ENCODE data around the gene MED23. TPM values are rescaled to one million over a fixed set of nuclear protein-coding genes. Genes with fewer than 3 reads are reported as not detected.
"Not testable (repeated sequence)": the region's sequence is repeated elsewhere in the genome, so short reads cannot be mapped to it uniquely, and the experiment has no call there.

MED23 gene
- total and polyA plus RNA-seq, 3 experiments from 2014 or later: 15.6 to 36.4 (median 35.1) TPM

GRCh38 chr6:131545317-131545716, 82.7 kb downstream of the MED23 start:
- DNase-seq: no peak
- peaks cover 0 to 3% (median 0%) of the 10 kb centered on the region in 5 donors for H3K9me3 Mint-ChIP-seq
- H3K4me3 Mint-ChIP-seq: no peak overlapping the region
- H3K27ac ChIP-seq (ENCODE audit: low read depth, low read length): no peak overlapping the region
- H3K9me3 ChIP-seq (ENCODE audit: low read length): no peaks in the 10 kb centered on the region
- no peaks in the 10 kb centered on the region for H3K4me1 ChIP-seq (ENCODE audit: insufficient read depth, low read length)
- no peaks in the 10 kb centered on the region for H3K4me1 Mint-ChIP-seq
- CTCF ChIA-PET: interaction anchor here (1.0 kb wide), 1 partner anchor 12 kb away, joined by 4 read pairs; no protein-coding TSS in a partner anchor
- H3K36me3 ChIP-seq (ENCODE audit: insufficient read depth, low read length): no peaks in the 10 kb centered on the region
- no peaks in the 10 kb centered on the region for H3K36me3 Mint-ChIP-seq
- H3K4me3 ChIP-seq (ENCODE audit: low read length): no peak overlapping the region
- H3K27me3 Mint-ChIP-seq: peaks cover 6% of the 10 kb centered on the region in 2 donors
- H3K27ac Mint-ChIP-seq: no peak overlapping the region
- POLR2A ChIA-PET: no interaction called here
- H3K27me3 ChIP-seq (ENCODE audit: insufficient read depth, low read length, poor library complexity, severe bottlenecking): no peaks in the 10 kb centered on the region

GRCh38 chr6:131538615-131539014, 89.4 kb downstream of the MED23 start:
- H3K27me3 Mint-ChIP-seq: peaks cover 7 to 21% of the 10 kb centered on the region in 2 donors
- POLR2A ChIA-PET; H3K9me3 ChIP-seq (ENCODE audit: low read length); H3K36me3 Mint-ChIP-seq; DNase-seq; H3K27ac Mint-ChIP-seq; H3K9me3 Mint-ChIP-seq; H3K36me3 ChIP-seq (ENCODE audit: insufficient read depth, low read length); H3K27ac ChIP-seq (ENCODE audit: low read depth, low read length); H3K4me1 ChIP-seq (ENCODE audit: insufficient read depth, low read length); H3K27me3 ChIP-seq (ENCODE audit: insufficient read depth, low read length, poor library complexity, severe bottlenecking); H3K4me3 ChIP-seq (ENCODE audit: low read length); H3K4me3 Mint-ChIP-seq: not testable (repeated sequence)
- CTCF ChIA-PET: interaction anchor here (1.3 to 9.1 kb wide), 2 partner anchors 356 to 358 kb away, joined by 4 to 88 read pairs; no protein-coding TSS in a partner anchor
- H3K4me1 Mint-ChIP-seq: peaks cover 6 to 11% (median 6%) of the 10 kb centered on the region in 3 donors

- no peak overlapping the region for H3K27ac ChIP-seq (ENCODE audit: low read depth, low read length)
- DNase-seq: no peak
- peak overlapping the region in 2 of 8 donors; percentile 40 to 89 for H3K27ac Mint-ChIP-seq
- CTCF ChIA-PET: interaction anchor here (1.0 to 9.1 kb wide), 9 partner anchors 11 to 648 kb away, joined by 3 to 88 read pairs (median 9); partner anchors contain the start of gene MED23
- H3K9me3 Mint-ChIP-seq: no peaks in the 10 kb centered on the region
- no peaks in the 10 kb centered on the region for H3K27me3 ChIP-seq (ENCODE audit: insufficient read depth, low read length, poor library complexity, severe bottlenecking)
- no peaks in the 10 kb centered on the region for H3K9me3 ChIP-seq (ENCODE audit: low read length)
- H3K4me1 ChIP-seq (ENCODE audit: insufficient read depth, low read length): peaks cover 23% of the 10 kb centered on the region
- peaks cover 0 to 4% (median 1%) of the 10 kb centered on the region in 3 donors for H3K36me3 Mint-ChIP-seq
- POLR2A ChIA-PET: interaction anchor here (2.2 kb wide), 1 partner anchor 349 kb away, joined by 5 read pairs; no protein-coding TSS in a partner anchor
- H3K27me3 Mint-ChIP-seq: peaks cover 5 to 7% of the 10 kb centered on the region in 2 donors
- no peak overlapping the region for H3K4me3 ChIP-seq (ENCODE audit: low read length)
- no peaks in the 10 kb centered on the region for H3K36me3 ChIP-seq (ENCODE audit: insufficient read depth, low read length)
- peak overlapping the region in 1 of 7 donors; percentile 10 for H3K4me3 Mint-ChIP-seq
- peaks cover 34 to 38% (median 37%) of the 10 kb centered on the region in 3 donors for H3K4me1 Mint-ChIP-seq
Measured at GRCh38 chr6:131532580-131533039, 95.4 kb downstream of the MED23 start.

GRCh38 chr6:131531681-131532080, 96.4 kb downstream of the MED23 start:
- H3K9me3 ChIP-seq (ENCODE audit: low read length); H3K27ac Mint-ChIP-seq; H3K9me3 Mint-ChIP-seq; H3K27me3 Mint-ChIP-seq; H3K4me3 Mint-ChIP-seq; H3K27ac ChIP-seq (ENCODE audit: low read depth, low read length); H3K4me3 ChIP-seq (ENCODE audit: low read length); H3K36me3 Mint-ChIP-seq; H3K36me3 ChIP-seq (ENCODE audit: insufficient read depth, low read length); POLR2A ChIA-PET; DNase-seq; H3K27me3 ChIP-seq (ENCODE audit: insufficient read depth, low read length, poor library complexity, severe bottlenecking): not testable (repeated sequence)
- peaks cover 34 to 38% (median 37%) of the 10 kb centered on the region in 3 donors for H3K4me1 Mint-ChIP-seq
- H3K4me1 ChIP-seq (ENCODE audit: insufficient read depth, low read length): peaks cover 23% of the 10 kb centered on the region
- CTCF ChIA-PET: interaction anchor here (9.1 kb wide), 1 partner anchor 351 kb away, joined by 88 read pairs; no protein-coding TSS in a partner anchor

GRCh38 chr6:131530936-131531335, 97.1 kb downstream of the MED23 start:
- CTCF ChIA-PET: interaction anchor here (1.0 to 9.1 kb wide), 2 partner anchors 11 to 350 kb away, joined by 3 to 88 read pairs; no protein-coding TSS in a partner anchor
- H3K9me3 Mint-ChIP-seq; H3K4me3 Mint-ChIP-seq; H3K36me3 ChIP-seq (ENCODE audit: insufficient read depth, low read length); H3K27ac ChIP-seq (ENCODE audit: low read depth, low read length); H3K27me3 Mint-ChIP-seq; H3K36me3 Mint-ChIP-seq; H3K9me3 ChIP-seq (ENCODE audit: low read length); H3K27me3 ChIP-seq (ENCODE audit: insufficient read depth, low read length, poor library complexity, severe bottlenecking); H3K4me3 ChIP-seq (ENCODE audit: low read length); POLR2A ChIA-PET: not testable (repeated sequence)
- peaks cover 23% of the 10 kb centered on the region for H3K4me1 ChIP-seq (ENCODE audit: insufficient read depth, low read length)
- DNase-seq: peak in 1 of 5 donors; percentile 55
- H3K27ac Mint-ChIP-seq: peak overlapping the region in 2 of 8 donors; percentile 47 to 69
- H3K4me1 Mint-ChIP-seq: peaks cover 34 to 38% (median 37%) of the 10 kb centered on the region in 3 donors

- DNase-seq: peak in 4 of 5 donors; percentile 32 to 74 (median 48)
- H3K27me3 ChIP-seq (ENCODE audit: insufficient read depth, low read length, poor library complexity, severe bottlenecking): no peaks in the 10 kb centered on the region
- no peak overlapping the region for H3K27ac ChIP-seq (ENCODE audit: low read depth, low read length)
- CTCF ChIA-PET: interaction anchor here (0.9 to 1.1 kb wide), 3 partner anchors 9 to 325 kb away, joined by 3 to 4 read pairs (median 4); no protein-coding TSS in a partner anchor
- POLR2A ChIA-PET: no interaction called here
- Mint-ChIP-seq H3K36me3 (peaks cover 0 to 7% (median 4%) of the 10 kb centered on the region in 3 donors), H3K9me3 (no peaks in the 10 kb centered on the region), H3K27me3 (no peaks in the 10 kb centered on the region), H3K4me1 (peaks cover 12 to 20% (median 17%) of the 10 kb centered on the region in 3 donors), H3K4me3 (peak overlapping the region; percentile 18 to 72 (median 51)), H3K27ac (peak overlapping the region in 7 of 8 donors; percentile 22 to 89 (median 64))
- H3K36me3 ChIP-seq (ENCODE audit: insufficient read depth, low read length): no peaks in the 10 kb centered on the region
- H3K9me3 ChIP-seq (ENCODE audit: low read length): no peaks in the 10 kb centered on the region
- H3K4me1 ChIP-seq (ENCODE audit: insufficient read depth, low read length): peaks cover 6% of the 10 kb centered on the region
- no peak overlapping the region for H3K4me3 ChIP-seq (ENCODE audit: low read length)
Measured at GRCh38 chr6:131524695-131525336, 103.2 kb downstream of the MED23 start.

GRCh38 chr6:131523988-131524673, 103.9 kb downstream of the MED23 start:
- Histone ChIP-seq H3K27ac (ENCODE audit: low read depth, low read length) (no peak overlapping the region), H3K36me3 (ENCODE audit: insufficient read depth, low read length) (no peaks in the 10 kb centered on the region), H3K9me3 (ENCODE audit: low read length) (no peaks in the 10 kb centered on the region), H3K27me3 (ENCODE audit: insufficient read depth, low read length, poor library complexity, severe bottlenecking) (no peaks in the 10 kb centered on the region), H3K4me3 (ENCODE audit: low read length) (no peak overlapping the region), H3K4me1 (ENCODE audit: insufficient read depth, low read length) (peaks cover 12% of the 10 kb centered on the region)
- CTCF ChIA-PET: interaction anchor here (0.7 to 1.0 kb wide), 3 partner anchors 10 to 341 kb away, joined by 3 to 4 read pairs (median 3); no protein-coding TSS in a partner anchor
- no peak for DNase-seq
- POLR2A ChIA-PET: no interaction called here
- H3K27ac Mint-ChIP-seq: peak overlapping the region in 7 of 8 donors; percentile 22 to 89 (median 64)
- H3K4me1 Mint-ChIP-seq: peaks cover 12 to 25% (median 18%) of the 10 kb centered on the region in 3 donors
- H3K36me3 Mint-ChIP-seq: peaks cover 0 to 7% (median 4%) of the 10 kb centered on the region in 3 donors
- H3K27me3 Mint-ChIP-seq: peaks cover 0 to 4% of the 10 kb centered on the region in 2 donors
- peaks cover 0 to 2% (median 0%) of the 10 kb centered on the region in 5 donors for H3K9me3 Mint-ChIP-seq
- peak overlapping the region; percentile 18 to 72 (median 51) for H3K4me3 Mint-ChIP-seq

Data from CD8-positive, alpha-beta memory T cell (primary cell).